ENCODE results near the gene TMEM9. TPM values are rescaled to one million over a fixed set of nuclear protein-coding genes. Genes with fewer than 3 reads are reported as not detected.
"Not testable (repeated sequence)": the region's sequence is repeated elsewhere in the genome, so short reads cannot be mapped to it uniquely, and the experiment has no call there.

The TMEM9 gene
- total RNA-seq, 2 donors from 2014 or later = 19.0 to 28.1 TPM

DNA sequence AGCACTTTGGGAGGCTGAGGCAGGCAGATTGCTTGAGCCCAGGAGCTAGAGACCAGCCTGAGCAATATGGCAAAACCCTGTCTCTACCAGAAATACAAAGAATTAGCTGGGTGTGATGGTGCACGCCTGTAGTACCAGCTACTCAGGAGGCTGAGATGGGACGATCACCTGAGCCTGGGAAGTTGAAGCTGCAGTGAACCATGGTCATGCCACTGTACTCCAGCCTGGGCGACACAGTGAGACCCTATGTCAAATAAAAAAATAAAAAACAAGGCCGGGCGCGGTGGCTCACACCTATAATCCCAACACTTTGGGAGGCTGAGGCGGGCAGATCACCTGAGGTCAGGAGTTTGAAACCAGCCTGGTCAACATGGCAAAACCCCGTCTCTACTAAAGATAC, 8.8 kb upstream of the TMEM9 start:
- not testable (repeated sequence) for ATAC-seq; H3K27ac Mint-ChIP-seq; H3K36me3 Mint-ChIP-seq; DNase-seq (ENCODE audit: low spot score in 2 of 2); H3K9me3 Mint-ChIP-seq

GRCh38 chr1:201157949-201158348, 3.7 kb upstream of the TMEM9 start:
- DNase-seq (ENCODE audit: low spot score in 2 of 2) = no peak
- Mint-ChIP-seq H3K36me3 (no peaks in the 10 kb centered on the region), H3K27ac (no peak overlapping the region), H3K9me3 (no peaks in the 10 kb centered on the region)
- no peak for ATAC-seq

GRCh38 chr1:201156819-201157218, 2.5 kb upstream of the TMEM9 start:
- H3K36me3 Mint-ChIP-seq = no peaks in the 10 kb centered on the region
- ATAC-seq (no peak), DNase-seq (ENCODE audit: low spot score in 2 of 2) (no peak)
- no peak overlapping the region for H3K27ac Mint-ChIP-seq
- no peaks in the 10 kb centered on the region for H3K9me3 Mint-ChIP-seq

DNA sequence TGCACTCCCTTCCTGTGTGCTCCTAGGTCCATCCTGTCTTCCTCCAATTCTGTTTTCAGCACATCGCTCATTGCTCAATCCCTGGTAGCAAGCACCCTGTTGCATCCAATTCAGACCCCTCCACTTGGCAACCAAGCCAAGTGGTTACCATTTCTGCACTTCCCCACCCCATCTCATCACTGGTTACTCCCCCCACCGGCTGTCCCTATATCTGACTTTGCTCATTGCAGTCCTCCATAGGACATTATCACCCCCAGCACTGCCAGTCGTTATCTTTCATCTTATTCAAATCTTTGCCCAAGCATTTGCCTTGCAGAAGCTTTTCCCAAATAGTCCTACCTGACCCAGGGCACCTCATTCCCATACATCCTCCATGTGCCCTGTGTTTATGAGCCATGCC, 2.1 kb upstream of the TMEM9 start:
- no peak for ATAC-seq
- no peaks in the 10 kb centered on the region for H3K36me3 Mint-ChIP-seq
- no peak overlapping the region for H3K27ac Mint-ChIP-seq
- no peaks in the 10 kb centered on the region for H3K9me3 Mint-ChIP-seq
- no peak for DNase-seq (ENCODE audit: low spot score in 2 of 2)

DNA sequence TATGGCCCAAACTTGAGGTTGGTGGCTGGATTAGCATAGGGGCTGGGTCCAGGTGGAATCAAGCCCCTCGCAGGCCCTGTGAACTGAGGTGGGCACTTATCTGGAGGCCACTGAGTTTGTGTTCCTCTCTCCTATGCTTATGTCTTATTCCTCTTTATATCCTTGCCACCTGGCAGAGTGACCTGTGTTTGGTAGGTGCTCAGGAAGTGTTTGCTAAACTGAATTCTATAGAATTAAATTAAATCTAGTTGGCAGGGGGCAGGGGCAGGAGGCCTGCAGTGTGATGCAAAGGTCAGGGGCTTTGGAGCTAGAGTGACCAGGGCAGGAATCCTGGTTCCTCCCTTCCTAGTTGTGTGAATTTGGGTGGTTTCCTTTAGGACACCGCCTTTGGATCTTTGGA, 1.1 kb upstream of the TMEM9 start:
- H3K36me3 Mint-ChIP-seq = no peaks in the 10 kb centered on the region
- no peak for ATAC-seq
- no peaks in the 10 kb centered on the region for H3K9me3 Mint-ChIP-seq
- no peak for DNase-seq (ENCODE audit: low spot score in 2 of 2)
- H3K27ac Mint-ChIP-seq = no peak overlapping the region

GRCh38 chr1:201153474-201154388, 543 bp downstream of the TMEM9 start:
- Mint-ChIP-seq H3K9me3 (no peaks in the 10 kb centered on the region), H3K27ac (peak overlapping the region; percentile 72 to 97), H3K36me3 (no peaks in the 10 kb centered on the region)
- peak; percentile 79 for ATAC-seq
- DNase-seq (ENCODE audit: low spot score in 2 of 2) = peak in 1 of 2 donors; percentile 13

GRCh38 chr1:201149400-201149799, 4.9 kb downstream of the TMEM9 start:
- Mint-ChIP-seq H3K9me3 (no peaks in the 10 kb centered on the region), H3K36me3 (no peaks in the 10 kb centered on the region)
- peak in 1 of 2 donors; percentile 35 for DNase-seq (ENCODE audit: low spot score in 2 of 2)

GRCh38 chr1:201147396-201148015, 6.8 kb downstream of the TMEM9 start:
- peak in 1 of 2 donors; percentile 35 for DNase-seq (ENCODE audit: low spot score in 2 of 2)
- peak overlapping the region in 1 of 2 donors; percentile 63 for H3K27ac Mint-ChIP-seq
- ATAC-seq = no peak
- H3K36me3 Mint-ChIP-seq = no peaks in the 10 kb centered on the region
- H3K9me3 Mint-ChIP-seq = no peaks in the 10 kb centered on the region

More at GRCh38 chr1:201149400-201149799, 4.9 kb downstream of the TMEM9 start:
- no peak for ATAC-seq
- H3K27ac Mint-ChIP-seq = no peak overlapping the region

- no peaks in the 10 kb centered on the region for H3K9me3 Mint-ChIP-seq
- no peak for DNase-seq (ENCODE audit: low spot score in 2 of 2)
- ATAC-seq = no peak
- no peaks in the 10 kb centered on the region for H3K36me3 Mint-ChIP-seq
- H3K27ac Mint-ChIP-seq = no peak overlapping the region
Measured at GRCh38 chr1:201146626-201147390, 7.5 kb downstream of the TMEM9 start.

DNA sequence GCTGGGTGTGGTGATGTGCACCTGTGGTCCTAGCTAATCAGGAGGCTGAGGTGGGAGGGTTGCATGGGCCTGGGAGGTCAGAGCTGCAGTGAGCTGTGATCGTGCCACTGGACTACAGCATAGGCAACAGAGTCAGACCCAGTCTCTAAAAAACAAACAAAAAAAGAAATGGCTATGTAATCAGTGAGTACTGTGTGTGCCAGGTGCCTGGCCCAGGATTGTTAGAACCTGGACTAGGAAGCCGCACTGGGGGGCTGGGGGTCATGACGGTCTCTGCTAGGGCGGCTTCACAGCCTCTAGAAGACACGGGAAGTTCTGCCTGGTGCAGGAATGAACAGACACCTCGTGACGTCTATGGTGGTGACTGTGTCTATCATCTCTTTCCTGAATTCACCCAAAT, 8.5 kb downstream of the TMEM9 start:
- no peak for DNase-seq (ENCODE audit: low spot score in 2 of 2)
- ATAC-seq = no peak
- H3K36me3 Mint-ChIP-seq = no peaks in the 10 kb centered on the region
- H3K27ac Mint-ChIP-seq = peak overlapping the region in 1 of 2 donors; percentile 22
- H3K9me3 Mint-ChIP-seq = no peaks in the 10 kb centered on the region

GRCh38 chr1:201145132-201145531, 9.1 kb downstream of the TMEM9 start:
- ATAC-seq (no peak), DNase-seq (ENCODE audit: low spot score in 2 of 2) (no peak)
- H3K27ac Mint-ChIP-seq = peak overlapping the region in 1 of 2 donors; percentile 22
- no peaks in the 10 kb centered on the region for H3K9me3 Mint-ChIP-seq
- H3K36me3 Mint-ChIP-seq = no peaks in the 10 kb centered on the region

GRCh38 chr1:201144701-201145100, 9.6 kb downstream of the TMEM9 start:
- Mint-ChIP-seq H3K27ac (peak overlapping the region in 1 of 2 donors; percentile 22), H3K36me3 (no peaks in the 10 kb centered on the region), H3K9me3 (no peaks in the 10 kb centered on the region)
- no peak for DNase-seq (ENCODE audit: low spot score in 2 of 2)
- ATAC-seq = no peak

GRCh38 chr1:201143726-201144635, 10.3 kb downstream of the TMEM9 start:
- Mint-ChIP-seq H3K27ac (peak overlapping the region; percentile 18 to 47), H3K36me3 (no peaks in the 10 kb centered on the region), H3K9me3 (no peaks in the 10 kb centered on the region)
- no peak for ATAC-seq
- no peak for DNase-seq (ENCODE audit: low spot score in 2 of 2)

GRCh38 chr1:201142849-201143725, 11.2 kb downstream of the TMEM9 start:
- Mint-ChIP-seq H3K36me3 (no peaks in the 10 kb centered on the region), H3K9me3 (no peaks in the 10 kb centered on the region), H3K27ac (peak overlapping the region in 1 of 2 donors; percentile 26)
- no peak for DNase-seq (ENCODE audit: low spot score in 2 of 2)
- ATAC-seq = no peak

Data from activated naive CD4-positive, alpha-beta T cell treated with anti-CD3 and anti-CD28 coated beads, Interleukin-2, amount 50 U/mL, for 72 hours (primary cell).